PC-9 (cell line): ENCODE results near the gene CDH15. TPM values are rescaled to one million over a fixed set of nuclear protein-coding genes. Genes with fewer than 3 reads are reported as not detected.
"Not testable (repeated sequence)": the region's sequence is repeated elsewhere in the genome, so short reads cannot be mapped to it uniquely, and the experiment has no call there.

ENCODE experiments used
- BruUV-seq: library from RNA; stranded (reverse); fragments of 400-500 nt; replicated peaks from 2 replicates; lab custom pipeline; 2021; lab: Mats Ljungman, UMichigan
- CTCF ChIA-PET: fragments of 300-600 bp; sonication (Branson Sonifier 250); formaldehyde crosslinking; loops from one replicate; lab custom pipeline; 2022; ENCODE audit warnings: antibody characterized with exemption; lab: Charles Lee
- POLR2A ChIA-PET: fragments of 300-600 bp; sonication (Branson Sonifier 250); formaldehyde crosslinking; loops from one replicate; lab custom pipeline; 2022; ENCODE audit warnings: antibody characterized with exemption; ENCODE audit not compliant: unreplicated experiment; lab: Charles Lee
- DNase-seq, 2 experiments: peaks; one replicate each; pipeline versions ENCODE4 v3.0.0 to v3.0.0-alpha.2; 2015 to 2022; ENCODE audit warnings: mixed read lengths in 1 of 2
- H2AFZ ChIP-seq: fragments of 200-600 bp; sonication (generic); 2 replicates; pipeline ENCODE4 v1.8.1; 2017; ENCODE audit warnings: antibody characterized with exemption
- H3F3A ChIP-seq: fragments of 200-600 bp; sonication (generic); 2 replicates; pipeline ENCODE4 v1.8.1; 2017; ENCODE audit warnings: antibody characterized with exemption, mild to moderate bottlenecking, low read depth; ENCODE audit not compliant: insufficient read depth
- H3K27ac ChIP-seq: fragments of 200-600 bp; sonication (generic); 2 replicates; pipeline ENCODE4 v1.6.1; 2016; ENCODE audit warnings: mixed run types
- H3K27me3 ChIP-seq: fragments of 200-600 bp; sonication (generic); 2 replicates; pipeline ENCODE4 v1.6.1; 2016; ENCODE audit warnings: low read depth, mixed run types; ENCODE audit not compliant: insufficient read depth
- H3K36me3 ChIP-seq: fragments of 200-600 bp; sonication (generic); 2 replicates; pipeline ENCODE4 v1.6.1; 2016; ENCODE audit warnings: low read depth, mixed run types
- H3K4me1 ChIP-seq: fragments of 200-600 bp; sonication (generic); replicated peaks from 2 replicates; pipeline ENCODE4 v1.6.1; 2016; ENCODE audit warnings: mixed run types; ENCODE audit not compliant: insufficient read depth
- H3K4me2 ChIP-seq: fragments of 200-600 bp; sonication (generic); 2 replicates; pipeline ENCODE4 v1.6.1; 2017; ENCODE audit warnings: mixed run types
- H3K4me3 ChIP-seq: fragments of 200-600 bp; sonication (generic); 2 replicates; pipeline ENCODE4 v1.6.1; 2016; ENCODE audit warnings: mixed run types
- H3K79me2 ChIP-seq: fragments of 200-600 bp; sonication (generic); 2 replicates; pipeline ENCODE4 v1.6.1; 2017; ENCODE audit warnings: low read depth, mixed run types
- H3K9me2 ChIP-seq: fragments of 200-600 bp; sonication (generic); 2 replicates; pipeline ENCODE4 v1.8.1; 2017; ENCODE audit warnings: mild to moderate bottlenecking; ENCODE audit not compliant: insufficient read depth
- H3K9me3 ChIP-seq: fragments of 200-600 bp; sonication (generic); 2 replicates; pipeline ENCODE4 v1.8.1; 2016; ENCODE audit warnings: low read depth; ENCODE audit not compliant: insufficient read depth
- H4K20me1 ChIP-seq: fragments of 200-600 bp; sonication (generic); 2 replicates; pipeline ENCODE4 v1.8.1; 2017; ENCODE audit not compliant: insufficient read depth
- CTCF ChIP-seq: fragments of 200-600 bp; sonication (generic); conservative IDR thresholded peaks from 2 replicates; pipeline ENCODE4 v1.6.1; 2017; ENCODE audit warnings: mixed run types, antibody characterized with exemption, mild to moderate bottlenecking, moderate library complexity
- EZH2 ChIP-seq: fragments of 200-600 bp; sonication (generic); IDR thresholded peaks from 2 replicates; pipeline ENCODE4 v1.8.0; 2017; ENCODE audit warnings: antibody characterized with exemption, low read depth
- intact Hi-C: fragments of 100-400 bp; cut with micrococcal nuclease; formaldehyde crosslinking; loops from one replicate; pipeline ENCODE4 v1.10.0; 2022; ENCODE audit not compliant: unreplicated experiment
- total RNA-seq: library from RNA; stranded (reverse); gene quantifications from 2 replicates; pipeline ENCODE4 v1.2.3, GENCODE V29; 2021

Gene CDH15
- total RNA-seq, 1 experiment from 2014 or later: not detected

GRCh38 chr16:89242795-89243200 lies 71.2 kb downstream of the CDH15 start:
- POLR2A ChIA-PET: interaction anchor here (0.6 kb wide), 1 partner anchor 140 kb away, joined by 3 read pairs; no protein-coding TSS in a partner anchor
- BruUV-seq: TSS peak; percentile 8
- Histone ChIP-seq H3K79me2 (peaks cover 6% of the 10 kb centered on the region), H2AFZ (no peak overlapping the region), H3K9me2 (no peaks in the 10 kb centered on the region), H3K4me3 (no peak overlapping the region), H3K4me1 (no peaks in the 10 kb centered on the region), H3K27ac (no peak overlapping the region), H3K9me3 (no peaks in the 10 kb centered on the region), H3K27me3 (no peaks in the 10 kb centered on the region), H4K20me1 (no peaks in the 10 kb centered on the region), H3K36me3 (no peaks in the 10 kb centered on the region), H3F3A (peaks cover 40% of the 10 kb centered on the region; the same call in 1 of the 2 replicates), H3K4me2 (no peak overlapping the region)
- no peak for DNase-seq
- TF ChIP-seq CTCF: no peak
- TF ChIP-seq EZH2: no peak
- intact Hi-C loops: loop anchor here (10.0 kb wide), 1 partner anchor 462 kb away; the partner anchor contains the start of gene SPATA2L
- CTCF ChIA-PET: no interaction called here

- peaks cover 35% of the 10 kb centered on the region; the same call in 1 of the 2 replicates for H3F3A ChIP-seq
- DNase-seq: no peak
- ChIA-PET POLR2A (no interaction called here), CTCF (no interaction called here)
- H3K9me3 ChIP-seq: no peaks in the 10 kb centered on the region
- H3K27me3 ChIP-seq: no peaks in the 10 kb centered on the region
- H3K36me3 ChIP-seq: no peaks in the 10 kb centered on the region
- H4K20me1 ChIP-seq: no peaks in the 10 kb centered on the region
- no peak overlapping the region for H3K4me3 ChIP-seq
- no peak overlapping the region for H2AFZ ChIP-seq
- intact Hi-C loops: loop anchor here (10.0 kb wide), 1 partner anchor 461 kb away; the partner anchor contains the start of gene SPATA2L
- TF ChIP-seq CTCF: no peak
- TF ChIP-seq EZH2: no peak
- H3K27ac ChIP-seq: no peak overlapping the region
- BruUV-seq: no TSS peak
- peaks cover 6% of the 10 kb centered on the region for H3K79me2 ChIP-seq
- H3K4me1 ChIP-seq: no peaks in the 10 kb centered on the region
- H3K4me2 ChIP-seq: no peak overlapping the region
- H3K9me2 ChIP-seq: no peaks in the 10 kb centered on the region
These were observed 72.1 kb downstream of the CDH15 start for GRCh38 chr16:89243664-89244063.

- intact Hi-C loops: loop anchor here (10.0 kb wide), 1 partner anchor 461 kb away; the partner anchor contains the start of gene SPATA2L
- H3K4me1 ChIP-seq, H4K20me1 ChIP-seq, H3K9me2 ChIP-seq, H3K36me3 ChIP-seq, H3K4me3 ChIP-seq, H3K4me2 ChIP-seq, POLR2A ChIA-PET, H3K27me3 ChIP-seq, DNase-seq, CTCF ChIA-PET, H3K79me2 ChIP-seq, BruUV-seq, H3K27ac ChIP-seq, H2AFZ ChIP-seq, H3K9me3 ChIP-seq: not testable (repeated sequence)
- peaks cover 32% of the 10 kb centered on the region; the same call in 1 of the 2 replicates for H3F3A ChIP-seq
These were observed 72.7 kb downstream of the CDH15 start for GRCh38 chr16:89244264-89244663.

GRCh38 chr16:89244754-89245153 lies 73.2 kb downstream of the CDH15 start:
- Histone ChIP-seq H4K20me1 (no peaks in the 10 kb centered on the region), H3F3A (peaks cover 30% of the 10 kb centered on the region; the same call in 1 of the 2 replicates), H3K4me1 (no peaks in the 10 kb centered on the region), H3K4me3 (no peak overlapping the region), H3K36me3 (no peaks in the 10 kb centered on the region), H3K9me3 (no peaks in the 10 kb centered on the region), H3K4me2 (no peak overlapping the region), H3K9me2 (no peaks in the 10 kb centered on the region), H2AFZ (no peak overlapping the region), H3K27ac (no peak overlapping the region), H3K79me2 (peaks cover 6% of the 10 kb centered on the region), H3K27me3 (no peaks in the 10 kb centered on the region)
- ChIA-PET POLR2A (no interaction called here), CTCF (no interaction called here)
- no peak for TF ChIP-seq EZH2
- no peak for TF ChIP-seq CTCF
- intact Hi-C loops: loop anchor here (10.0 kb wide), 1 partner anchor 460 kb away; the partner anchor contains the start of gene SPATA2L
- DNase-seq: no peak
- no TSS peak for BruUV-seq
